ELF-1 (cell line): ENCODE measurements around the gene VIPR2.
A peak's percentile ranks its signal among the peaks of the same experiment; 100 is the strongest.
"Not testable (repeated sequence)": the region's sequence is repeated elsewhere in the genome, so short reads cannot be mapped to it uniquely, and the experiment has no call there.

Experiments used
- DNase-seq: peaks from one replicate; pipeline ENCODE4 v3.0.0-alpha.2; 2016; ENCODE audit warnings: low read depth, low spot score

The VIPR2 gene

DNA sequence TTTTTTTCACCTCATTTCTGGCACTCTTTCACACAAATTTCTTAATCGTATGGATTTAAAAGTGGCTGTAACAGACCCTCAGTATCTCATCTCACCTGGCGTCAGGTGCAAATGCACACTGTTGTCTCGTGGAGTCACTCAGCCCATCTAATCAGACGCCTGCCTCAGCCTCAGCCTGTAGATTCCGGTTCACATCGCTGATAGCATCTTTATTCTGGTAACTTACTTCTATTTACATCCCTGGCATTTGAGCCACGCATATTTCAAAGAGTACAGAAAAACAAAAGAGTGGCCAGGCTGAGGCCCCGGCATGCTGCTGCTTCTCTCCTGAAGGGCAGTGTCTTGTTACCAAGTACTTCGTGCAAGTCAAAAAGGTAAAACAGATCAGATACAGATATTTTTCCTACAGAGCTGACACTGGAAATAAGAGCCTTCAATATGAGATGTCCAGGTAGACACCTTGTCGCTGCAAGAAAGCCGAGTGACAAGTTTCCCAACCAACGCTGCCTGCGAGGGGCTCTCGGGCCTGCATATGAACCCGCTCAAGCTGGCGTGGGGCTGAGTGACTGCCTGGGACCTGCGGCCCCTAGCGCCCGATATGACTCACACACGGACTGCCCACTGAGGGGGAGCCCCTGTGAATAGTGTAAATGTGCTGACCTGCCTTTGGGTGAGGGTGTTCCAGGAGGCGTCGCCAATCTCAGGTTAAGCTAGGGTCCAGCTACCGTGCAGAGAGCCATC lies 4.3 kb downstream of the VIPR2 start:
- DNase-seq: no peak

DNA sequence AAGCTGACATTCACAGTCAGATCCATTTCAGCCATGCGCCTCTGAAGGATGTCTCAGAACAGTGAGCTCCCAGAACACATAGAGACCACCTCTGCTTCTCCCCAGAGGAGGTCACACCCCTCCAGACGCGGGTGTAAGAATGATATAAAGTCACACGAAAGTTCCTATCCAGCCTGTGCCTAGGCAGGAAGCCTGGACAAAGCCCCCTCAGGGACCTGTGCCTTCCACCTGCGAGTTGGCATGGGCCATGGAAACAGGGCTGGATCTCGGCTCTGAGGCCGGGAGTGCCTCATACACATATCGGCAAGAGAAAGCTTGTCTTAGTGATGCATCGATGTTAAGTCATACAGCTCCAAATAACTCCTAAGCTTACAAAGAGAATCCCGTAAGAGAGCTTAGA lies 5.0 kb downstream of the VIPR2 start:
- no peak for DNase-seq

DNA sequence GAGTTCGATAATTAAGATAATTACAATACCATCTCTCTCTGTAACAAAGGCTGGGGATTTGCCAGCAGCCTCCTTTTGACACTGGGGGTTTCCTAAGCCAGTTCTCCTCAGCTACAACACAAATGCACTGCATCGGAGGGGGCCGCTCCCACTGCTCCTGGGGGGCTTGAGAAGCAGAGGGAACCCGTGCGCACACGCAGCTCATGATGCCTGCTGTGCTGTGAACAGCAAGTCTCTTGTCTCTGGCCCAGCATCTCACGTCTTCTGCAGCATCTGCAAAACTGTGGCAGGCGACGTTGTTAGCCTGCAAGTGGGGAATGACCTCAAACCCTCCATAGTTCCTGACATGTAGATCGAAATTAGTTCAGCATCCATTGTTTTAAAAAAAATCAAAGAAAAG lies 5.5 kb downstream of the VIPR2 start:
- DNase-seq: no peak

DNA sequence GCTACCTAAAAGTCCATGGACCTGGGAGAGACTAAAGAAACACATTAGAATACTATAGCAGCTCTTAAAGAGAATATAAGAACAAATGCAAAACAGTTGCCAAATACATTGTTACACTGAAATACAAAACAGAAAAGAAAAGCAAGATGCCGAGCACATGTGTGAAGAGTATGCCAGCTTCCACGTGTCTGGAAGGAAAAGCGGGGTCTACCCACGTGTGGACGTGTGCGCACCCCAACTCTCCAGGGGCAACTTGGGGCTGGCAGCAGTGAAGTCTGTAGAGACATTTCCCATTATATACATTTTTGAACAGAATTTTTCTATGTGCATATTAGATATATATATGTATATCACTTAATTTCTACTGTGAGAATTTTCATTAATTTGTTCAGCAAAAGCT lies 6.2 kb downstream of the VIPR2 start:
- DNase-seq: no peak

DNA sequence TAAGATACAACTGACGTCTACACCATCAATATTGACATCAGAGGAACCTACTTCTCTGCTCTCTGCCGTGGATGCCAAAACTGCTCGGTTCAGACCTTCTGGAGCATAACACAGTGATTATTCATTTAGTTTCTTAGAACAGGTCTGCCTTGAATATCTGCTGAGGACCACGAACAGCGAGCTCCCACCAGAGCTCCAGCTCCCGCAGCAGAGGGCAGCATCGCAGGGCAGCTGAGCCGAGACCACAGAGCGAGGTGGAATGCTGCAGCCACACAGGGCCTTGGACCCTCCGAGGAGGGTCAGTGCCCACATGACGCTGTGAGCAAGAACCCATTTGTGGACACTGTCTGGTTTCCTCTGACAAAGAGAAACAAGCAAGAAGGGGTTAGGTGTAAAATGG lies 6.8 kb downstream of the VIPR2 start:
- DNase-seq: no peak

DNA sequence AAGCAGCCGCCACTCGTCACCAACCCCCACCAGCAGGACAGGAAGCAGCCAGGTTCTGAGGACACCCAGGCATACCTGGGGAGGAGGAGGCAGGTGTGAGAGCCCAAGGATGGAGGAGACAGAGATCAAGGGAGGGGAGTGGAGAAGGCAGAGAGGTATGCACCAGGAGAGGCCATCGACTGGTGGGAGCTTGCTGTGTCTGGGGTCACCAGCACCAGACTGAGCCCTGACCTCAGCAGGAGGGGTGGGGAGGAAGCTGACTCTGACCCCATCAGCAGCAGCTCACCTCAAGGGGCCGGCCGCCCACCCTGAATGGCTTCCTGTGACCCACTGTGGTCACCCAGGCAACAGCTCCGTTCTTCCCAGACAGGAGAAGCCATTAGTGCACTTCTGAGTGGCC lies 7.8 kb downstream of the VIPR2 start:
- no peak for DNase-seq

DNA sequence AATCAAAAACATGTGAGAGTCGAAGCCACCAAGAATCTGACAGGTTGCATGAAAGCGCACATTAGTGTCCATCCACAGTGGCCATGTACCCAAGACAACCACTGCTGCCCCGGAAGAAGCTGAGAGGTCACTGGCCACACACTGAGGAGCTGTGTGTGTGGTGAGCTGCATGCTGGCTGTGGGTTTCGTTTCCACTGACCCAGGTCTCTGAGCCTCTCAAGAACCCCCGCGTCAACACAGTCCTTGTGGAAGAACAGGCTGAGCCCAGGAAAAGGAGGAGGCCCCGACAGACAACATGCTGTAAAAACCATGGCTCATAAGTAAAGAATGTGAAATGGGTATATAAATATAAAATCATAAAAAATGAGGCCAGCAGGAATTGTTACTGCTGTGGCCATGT lies 8.2 kb downstream of the VIPR2 start:
- no peak for DNase-seq

DNA sequence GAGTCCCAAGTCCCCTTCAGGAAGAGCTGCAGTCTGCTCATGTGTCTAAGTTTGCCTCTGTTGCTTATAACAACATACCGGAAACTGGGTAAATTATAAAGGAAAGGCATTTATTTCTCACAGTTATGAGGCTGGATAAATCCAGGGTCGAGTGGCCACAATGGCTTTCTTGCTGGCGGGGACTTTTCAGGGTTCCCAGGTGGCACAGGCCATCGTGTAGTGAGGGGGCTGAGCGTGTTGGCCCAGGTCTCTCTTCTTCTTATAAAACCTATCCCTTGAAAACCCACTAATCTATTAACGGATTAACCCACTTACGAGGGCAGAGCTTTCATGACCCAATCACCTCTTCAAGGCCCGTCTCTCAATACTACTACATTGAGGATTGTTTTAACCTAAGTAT lies 8.7 kb downstream of the VIPR2 start:
- no peak for DNase-seq

DNA sequence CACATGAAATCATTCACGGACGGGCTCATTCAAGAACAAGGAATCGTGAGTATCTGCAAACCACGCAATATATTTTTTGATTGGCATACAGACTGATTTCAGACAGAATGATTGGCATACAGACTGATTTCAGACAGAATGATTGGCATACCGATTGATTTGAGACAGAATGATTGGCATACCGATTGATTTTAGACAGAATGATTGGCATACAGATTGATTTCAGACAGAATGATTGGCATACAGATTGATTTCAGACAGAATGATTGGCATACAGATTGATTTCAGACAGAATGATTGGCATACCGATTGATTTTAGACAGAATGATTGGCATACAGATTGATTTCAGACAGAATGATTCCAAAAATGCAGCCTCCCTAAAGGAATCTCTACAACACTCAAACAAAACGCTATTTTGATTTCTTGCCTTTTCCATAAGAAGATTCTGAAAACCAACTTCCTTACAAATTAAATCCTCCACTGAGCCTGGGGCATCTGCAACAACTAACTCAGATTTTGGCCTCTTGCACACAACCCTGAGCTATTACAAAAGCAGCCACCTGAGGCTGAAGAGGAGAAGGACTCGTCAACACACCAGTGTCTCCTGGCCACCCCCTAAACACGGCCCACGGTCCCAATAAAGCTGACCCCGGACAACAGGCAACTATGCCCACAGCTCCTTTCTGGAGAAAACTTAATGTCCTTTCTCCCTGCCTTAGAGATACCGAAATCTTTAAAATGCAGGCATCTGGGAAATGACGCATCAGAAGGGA lies 11.8 kb downstream of the VIPR2 start:
- not testable (repeated sequence) for DNase-seq

DNA sequence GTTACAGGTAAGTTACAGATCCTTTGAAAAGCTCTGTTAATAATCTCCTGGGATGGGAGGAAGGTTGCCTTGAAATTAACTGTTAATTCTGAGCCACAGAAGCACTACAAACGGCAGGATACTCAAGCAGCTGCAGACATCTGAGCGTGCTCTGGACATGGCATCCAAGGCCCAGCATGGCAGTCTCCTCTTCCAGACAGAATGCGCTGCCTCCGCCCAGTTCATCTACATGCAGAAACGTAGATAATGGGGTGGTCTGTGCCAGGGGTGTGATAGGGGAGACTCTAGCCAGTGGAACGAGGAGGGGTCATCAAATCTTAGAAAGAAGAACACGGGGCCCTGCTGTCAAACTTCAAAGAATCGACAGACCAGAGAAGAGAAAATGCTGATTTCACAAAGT lies 13.8 kb downstream of the VIPR2 start:
- DNase-seq: no peak

DNA sequence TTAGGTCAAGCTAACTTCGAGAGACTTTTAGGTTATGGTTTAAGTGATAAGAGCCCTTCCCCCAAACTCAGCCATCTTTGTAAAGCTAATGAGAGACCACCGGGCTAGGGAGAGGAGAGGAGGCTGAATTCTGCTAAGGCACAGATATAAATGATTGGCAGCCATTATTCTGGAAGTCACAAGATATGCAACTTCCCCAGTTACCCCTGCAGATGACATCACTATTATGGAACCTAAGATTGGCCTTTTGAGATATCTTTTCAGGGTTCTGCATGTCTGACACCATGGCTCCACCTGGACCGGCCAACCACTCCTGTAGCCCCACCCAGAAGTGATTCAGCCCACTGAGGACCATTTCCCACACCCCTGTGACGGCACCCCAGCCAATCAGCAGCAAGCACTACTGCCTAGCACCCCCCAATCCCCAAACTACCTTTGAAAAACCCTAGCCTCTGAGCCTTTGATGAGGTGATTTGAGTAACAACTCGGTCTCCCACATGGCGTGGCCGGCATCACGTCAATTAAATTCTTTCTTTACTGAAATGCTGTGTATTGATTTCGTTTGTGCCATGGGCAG lies 14.4 kb downstream of the VIPR2 start:
- DNase-seq: no peak

DNA sequence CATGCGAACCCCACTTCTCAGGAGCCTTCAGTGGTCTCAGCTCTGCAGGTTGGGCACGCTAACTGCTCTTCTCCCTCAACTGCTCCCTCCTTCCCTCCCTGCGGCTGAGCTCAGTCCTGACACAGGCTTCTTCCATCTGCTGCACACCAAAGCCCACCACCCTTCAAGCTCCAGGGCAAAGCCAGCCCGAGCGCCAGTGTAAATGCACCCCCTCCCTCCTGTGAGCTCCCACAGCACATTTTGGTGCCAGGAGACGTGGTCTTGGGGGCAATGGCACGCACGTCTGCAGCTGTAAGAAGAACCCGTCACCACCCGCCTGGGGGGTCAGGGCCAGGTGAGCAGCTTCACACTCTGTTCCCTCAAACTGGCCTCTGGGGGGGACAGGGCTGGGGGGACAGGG lies 15.9 kb downstream of the VIPR2 start:
- DNase-seq: no peak

DNA sequence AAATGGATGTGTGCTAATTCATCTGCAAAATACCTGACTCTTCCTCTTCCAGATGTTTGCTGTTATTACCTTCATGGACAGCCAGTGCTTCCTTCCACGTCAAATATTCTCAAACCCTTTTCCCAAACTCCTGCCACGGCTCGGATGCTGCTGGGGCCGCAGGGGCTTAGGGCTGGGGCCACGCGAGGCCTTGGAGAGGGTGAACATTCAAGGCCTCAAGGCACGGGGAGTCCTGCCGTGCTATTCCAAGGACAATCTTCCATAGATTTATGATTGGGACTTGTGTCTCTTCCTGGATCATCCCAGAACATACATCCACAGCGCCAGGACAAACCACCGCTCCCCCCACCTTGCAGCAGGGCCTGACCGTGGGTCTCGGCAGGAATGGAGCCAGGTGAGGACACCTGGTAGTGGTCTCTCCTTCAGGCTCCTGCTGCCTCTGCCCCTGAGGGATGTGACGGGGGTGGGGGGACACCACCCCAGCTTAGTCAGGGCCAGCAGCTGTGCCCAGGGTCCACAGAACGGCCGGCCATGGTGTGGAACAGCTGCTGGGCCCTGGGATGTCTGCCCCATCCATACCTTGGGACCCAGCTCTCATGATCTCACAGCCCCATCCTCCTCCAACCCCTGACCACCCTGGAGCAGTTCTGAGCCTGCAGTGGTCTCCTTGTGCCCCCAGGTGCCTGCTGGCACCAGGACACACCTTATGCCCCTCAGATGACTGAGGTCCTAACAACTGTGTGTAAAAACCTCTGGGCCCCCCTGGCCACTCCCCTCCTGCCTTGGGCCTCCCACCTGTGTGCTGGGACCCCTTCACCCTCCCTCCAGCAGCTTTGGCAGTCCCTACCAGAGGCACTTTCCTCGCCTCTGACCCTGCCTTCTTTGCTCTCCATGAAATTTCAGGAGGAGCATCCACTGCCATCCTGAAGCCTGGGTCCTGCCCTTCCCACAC lies 16.7 kb downstream of the VIPR2 start:
- DNase-seq: no peak

DNA sequence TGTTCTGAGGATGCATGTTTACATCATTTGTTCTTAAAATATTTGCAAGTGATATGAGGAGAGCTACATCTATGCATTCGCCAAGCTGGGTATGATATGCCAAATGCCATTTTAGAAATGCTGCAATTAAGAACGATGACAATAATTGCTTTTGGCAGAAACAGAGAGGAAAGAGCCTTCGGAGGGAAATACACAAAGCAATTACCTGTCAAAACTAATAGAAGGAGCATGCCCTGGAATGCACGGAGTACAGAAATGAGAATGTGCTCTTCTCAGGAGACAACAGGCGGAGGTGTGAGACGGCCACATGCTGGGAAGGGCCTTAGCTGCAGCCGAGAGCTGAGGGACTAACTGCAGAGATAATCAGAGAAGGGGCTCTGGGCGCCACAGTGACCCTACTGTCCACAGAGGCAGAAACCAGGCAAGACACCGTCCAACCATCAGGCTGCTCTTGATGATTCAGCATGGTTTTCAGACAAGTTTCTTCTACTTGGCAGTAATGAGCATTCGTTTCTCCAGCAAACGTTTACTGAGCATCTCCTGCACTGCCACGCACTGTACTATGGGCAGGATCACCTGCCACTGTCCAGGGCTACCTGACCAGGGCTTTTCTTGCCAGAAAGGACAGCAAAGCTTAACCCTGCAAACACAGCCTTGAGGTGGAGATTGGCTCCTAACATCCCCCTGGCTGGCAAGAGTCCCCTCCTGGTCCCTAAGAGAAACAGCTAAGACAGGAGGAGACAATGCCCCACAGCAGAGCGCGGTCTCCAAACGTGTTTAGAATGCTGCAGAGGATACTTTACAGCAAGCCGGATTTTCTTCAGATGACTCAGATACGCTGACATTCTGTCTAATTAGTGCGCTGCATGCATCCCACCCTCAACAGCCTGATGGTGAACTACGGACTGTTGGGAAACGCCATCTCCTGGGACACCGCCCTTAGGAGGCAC lies 18.1 kb downstream of the VIPR2 start:
- no peak for DNase-seq

DNA sequence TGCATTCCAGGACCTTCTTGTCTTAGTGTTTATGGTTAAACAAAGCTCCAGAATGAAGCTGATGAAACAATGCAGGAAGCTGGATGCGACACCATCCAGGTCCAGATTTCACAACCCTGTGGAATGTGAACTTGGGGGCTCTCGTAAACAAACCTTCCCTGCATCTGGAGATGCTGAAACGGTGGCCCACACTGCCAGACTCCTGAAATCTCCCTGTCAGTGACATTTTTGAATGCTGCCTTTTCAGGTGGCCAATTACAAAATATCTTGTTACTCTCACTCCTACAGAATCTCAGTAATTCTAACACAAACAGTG lies 18.8 kb downstream of the VIPR2 start:
- DNase-seq: peak; percentile 64

DNA sequence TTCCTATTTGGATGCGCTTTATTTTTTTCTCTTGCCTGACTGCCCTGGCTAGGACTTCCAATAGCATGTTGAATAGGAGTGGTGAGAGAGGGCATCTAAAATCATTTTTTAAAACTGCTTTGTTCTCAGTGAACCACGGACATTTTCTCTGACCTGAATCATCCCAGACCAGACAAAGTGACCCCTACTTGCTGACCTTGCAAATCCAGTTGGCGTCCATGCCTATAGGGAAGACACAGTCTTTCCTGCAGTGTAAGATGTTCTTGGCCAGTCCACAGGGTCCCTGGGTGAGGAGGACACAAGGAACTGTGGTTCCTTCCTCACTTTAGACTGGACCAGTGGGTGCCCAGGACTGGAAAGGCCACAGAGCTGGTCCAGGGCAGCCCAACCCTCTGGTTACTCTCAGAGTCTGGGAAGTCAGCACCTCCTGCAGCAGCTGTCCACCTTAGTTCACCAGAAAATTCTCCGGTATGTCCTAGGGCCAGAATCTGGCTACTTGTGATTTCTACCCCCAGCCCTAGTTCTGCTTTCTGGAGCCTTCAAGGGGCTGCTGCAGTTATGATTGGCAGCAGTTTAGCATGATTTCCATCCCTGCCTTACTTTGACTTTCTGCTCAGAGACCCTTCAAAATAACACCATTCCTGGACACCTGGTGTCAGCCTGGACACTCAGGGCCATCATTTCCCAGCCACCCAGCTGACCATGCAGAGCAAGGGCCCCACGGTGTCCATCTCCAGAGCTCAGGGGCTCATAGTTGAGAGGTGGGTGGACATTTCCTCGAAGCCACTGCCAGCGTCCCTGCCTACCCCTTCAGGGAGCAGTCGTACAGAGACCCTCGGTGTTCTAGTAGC lies 19.3 kb downstream of the VIPR2 start:
- no peak for DNase-seq

DNA sequence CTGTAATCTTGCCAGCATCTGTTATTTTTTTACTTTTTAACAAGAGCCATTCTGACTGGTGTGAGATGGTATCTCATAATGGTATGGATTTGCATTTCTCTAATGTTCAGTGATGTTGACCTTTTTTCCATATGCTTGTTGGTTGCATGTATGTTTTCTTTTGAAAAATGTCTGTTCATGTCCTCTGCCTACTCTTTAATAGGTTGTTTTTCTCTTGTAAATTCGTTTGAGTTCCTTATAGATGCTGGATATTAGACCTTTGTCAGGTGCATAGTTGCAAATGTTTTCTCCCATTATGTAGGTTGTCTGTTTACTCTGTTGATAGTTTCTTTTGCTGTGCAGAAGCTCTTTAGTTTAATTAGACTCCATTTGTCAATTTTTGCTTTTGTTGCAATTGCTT lies 20.9 kb downstream of the VIPR2 start:
- not testable (repeated sequence) for DNase-seq

DNA sequence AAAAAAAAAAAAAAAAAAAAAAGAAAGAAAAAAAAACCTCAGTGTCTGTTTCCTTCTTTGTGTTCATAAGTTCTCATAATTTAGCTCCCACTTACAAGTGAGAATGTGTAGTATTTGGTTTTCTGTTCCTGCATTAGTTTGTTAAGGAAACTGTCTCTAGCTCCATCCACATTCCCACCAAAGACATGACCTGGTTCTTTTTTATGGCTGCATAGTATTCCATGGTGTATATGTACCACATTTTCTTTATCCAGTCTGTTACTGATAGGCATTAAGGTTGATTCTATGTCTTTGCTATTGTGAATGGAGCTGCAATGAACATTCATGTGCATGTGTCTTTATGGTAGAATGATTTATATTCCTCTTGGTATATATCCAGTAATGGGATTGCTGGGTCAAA lies 21.4 kb downstream of the VIPR2 start:
- not testable (repeated sequence) for DNase-seq

DNA sequence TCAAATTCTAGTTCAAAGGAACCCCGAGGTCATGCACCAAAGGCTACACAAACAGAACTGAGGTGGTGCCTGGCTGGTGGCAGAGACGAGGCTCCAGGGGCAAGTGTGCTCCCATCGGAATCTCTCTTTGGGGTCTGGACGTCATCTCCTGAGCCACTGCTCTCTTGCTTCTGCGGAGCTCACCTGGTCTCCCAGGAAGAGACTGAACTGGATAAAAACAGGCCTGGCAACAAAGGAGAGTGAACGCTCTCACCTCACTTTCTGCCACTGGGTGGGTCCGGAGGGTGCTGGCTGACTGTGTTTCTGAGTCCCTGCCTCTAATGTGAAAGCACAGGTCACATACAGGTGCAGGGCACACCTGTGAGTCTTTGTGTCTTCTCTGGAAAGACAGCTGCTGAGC lies 22.4 kb downstream of the VIPR2 start:
- no peak for DNase-seq

DNA sequence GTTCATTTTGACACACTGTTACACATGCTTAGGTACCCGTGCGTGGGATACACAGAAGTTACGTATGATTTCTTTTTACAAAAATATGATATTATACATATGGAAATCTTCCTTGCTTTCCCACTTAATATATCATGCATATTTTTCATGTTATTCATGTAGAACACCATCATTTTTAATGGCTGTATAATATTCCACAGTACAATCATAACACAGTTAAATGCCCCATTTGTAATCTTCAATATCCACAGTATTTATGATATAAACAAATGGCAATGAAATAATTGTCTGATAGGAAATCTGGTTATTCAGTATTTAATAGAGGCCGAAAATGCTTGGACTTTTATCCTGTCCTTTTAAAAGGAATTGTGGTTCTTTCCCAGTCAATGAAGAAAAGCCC lies 23.2 kb downstream of the VIPR2 start:
- DNase-seq: no peak
